ENCODE measurements around the gene SLC33A1. TPM values are rescaled to one million over a fixed set of nuclear protein-coding genes. Genes with fewer than 3 reads are reported as not detected.
A peak's percentile ranks its signal among the peaks of the same experiment; 100 is the strongest.
"Not testable (repeated sequence)": the region's sequence is repeated elsewhere in the genome, so short reads cannot be mapped to it uniquely, and the experiment has no call there.

The SLC33A1 gene
- total RNA-seq, 1 experiment from 2014 or later = 26.1 TPM

DNA sequence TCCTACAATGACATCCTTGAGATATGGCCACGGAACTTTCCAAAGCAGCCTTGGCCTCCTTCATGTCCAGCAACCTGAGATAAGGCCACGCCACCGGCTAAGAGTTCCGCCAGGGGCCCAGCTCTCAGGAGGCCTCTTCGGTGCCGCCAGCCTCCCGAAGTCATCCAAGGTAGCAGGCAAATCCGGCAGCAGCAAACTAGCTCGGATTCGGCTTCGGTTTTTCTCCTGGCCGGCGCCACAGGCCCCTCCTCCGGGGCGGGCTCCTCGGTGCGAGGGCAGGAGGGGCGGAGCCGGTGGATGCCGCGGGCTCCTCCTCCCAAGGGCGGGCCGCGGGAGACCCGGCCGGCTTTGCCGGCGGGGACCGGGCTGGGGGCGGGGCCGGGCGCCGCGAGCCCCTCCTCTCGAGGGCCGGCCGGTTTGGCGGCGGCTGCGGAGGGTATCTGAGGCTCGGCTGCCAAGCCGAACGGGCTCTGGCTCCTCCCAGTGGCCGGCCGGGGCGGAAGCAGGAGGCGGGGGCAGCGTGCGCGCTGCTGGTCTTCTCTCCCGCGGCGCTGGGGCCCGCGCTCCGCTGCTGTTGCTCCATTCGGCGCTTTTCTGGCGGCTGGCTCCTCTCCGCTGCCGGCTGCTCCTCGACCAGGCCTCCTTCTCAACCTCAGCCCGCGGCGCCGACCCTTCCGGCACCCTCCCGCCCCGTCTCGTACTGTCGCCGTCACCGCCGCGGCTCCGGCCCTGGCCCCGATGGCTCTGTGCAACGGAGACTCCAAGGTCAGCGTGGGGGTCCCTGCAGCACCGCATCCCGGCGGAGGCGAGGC is 16.1 kb upstream of the SLC33A1 start, which contains the start of gene GMPS:
Gene GMPS (plus strand): TSS at position 518 of the 812 bp plus-strand sequence. CDS start 221 bp downstream, at position 739.
- peak; percentile 97 for DNase-seq (ENCODE audit: low spot score)
- POLR2A ChIA-PET (ENCODE audit: low non-redundant PET) = interaction anchor here (0.6 kb wide), 1 partner anchor 1733 kb away, joined by 3 read pairs; no protein-coding TSS in a partner anchor
- H3K27me3 ChIP-seq (replicated peaks; ENCODE audit: insufficient read depth, low read depth, low read length, poor library complexity) = no peaks in the 10 kb centered on the region
- no peaks in the 10 kb centered on the region for H3K9me3 ChIP-seq (ENCODE audit: low read depth, low read length, poor library complexity, severe bottlenecking)
- CTCF ChIA-PET = interaction anchor here (0.6 to 1.3 kb wide), 2 partner anchors 64 to 480 kb away, joined by 3 to 11 read pairs; partner anchors contain the start of gene C3orf33
- H3K36me3 ChIP-seq (ENCODE audit: insufficient read depth, low read length, poor library complexity, severe bottlenecking) = no peaks in the 10 kb centered on the region
- peaks cover 10% of the 10 kb centered on the region for H3K4me1 ChIP-seq (ENCODE audit: insufficient read depth, low read length, poor library complexity, severe bottlenecking)
- no TSS peak for BruUV-seq (replicated peaks)
- intact Hi-C loops (cut with micrococcal nuclease; ENCODE audit: unreplicated experiment) = no loop called here
- H3K27ac ChIP-seq (ENCODE audit: low read depth, low read length, poor library complexity, severe bottlenecking) = peak within 1 kb of the TSS; percentile 99
- TF ChIP-seq EZH2 (IDR thresholded peaks at IDR 0.05; ENCODE audit: borderline replicate concordance, low read depth, low read length, poor library complexity, severe bottlenecking) = no peak
- TF ChIP-seq, protein P1, sequence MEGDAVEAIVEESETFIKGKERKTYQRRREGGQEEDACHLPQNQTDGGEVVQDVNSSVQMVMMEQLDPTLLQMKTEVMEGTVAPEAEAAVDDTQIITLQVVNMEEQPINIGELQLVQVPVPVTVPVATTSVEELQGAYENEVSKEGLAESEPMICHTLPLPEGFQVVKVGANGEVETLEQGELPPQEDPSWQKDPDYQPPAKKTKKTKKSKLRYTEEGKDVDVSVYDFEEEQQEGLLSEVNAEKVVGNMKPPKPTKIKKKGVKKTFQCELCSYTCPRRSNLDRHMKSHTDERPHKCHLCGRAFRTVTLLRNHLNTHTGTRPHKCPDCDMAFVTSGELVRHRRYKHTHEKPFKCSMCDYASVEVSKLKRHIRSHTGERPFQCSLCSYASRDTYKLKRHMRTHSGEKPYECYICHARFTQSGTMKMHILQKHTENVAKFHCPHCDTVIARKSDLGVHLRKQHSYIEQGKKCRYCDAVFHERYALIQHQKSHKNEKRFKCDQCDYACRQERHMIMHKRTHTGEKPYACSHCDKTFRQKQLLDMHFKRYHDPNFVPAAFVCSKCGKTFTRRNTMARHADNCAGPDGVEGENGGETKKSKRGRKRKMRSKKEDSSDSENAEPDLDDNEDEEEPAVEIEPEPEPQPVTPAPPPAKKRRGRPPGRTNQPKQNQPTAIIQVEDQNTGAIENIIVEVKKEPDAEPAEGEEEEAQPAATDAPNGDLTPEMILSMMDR (conservative IDR thresholded peaks at IDR 0.05; ENCODE audit: low read depth, low read length) = peak; percentile 45
- H3K4me3 ChIP-seq (ENCODE audit: low read depth, low read length, poor library complexity, severe bottlenecking) = peak within 1 kb of the TSS; percentile 100

- no peaks in the 10 kb centered on the region for H3K9me3 ChIP-seq (ENCODE audit: low read depth, low read length, poor library complexity, severe bottlenecking)
- peak overlapping the region; percentile 99 for H3K27ac ChIP-seq (ENCODE audit: low read depth, low read length, poor library complexity, severe bottlenecking)
- TF ChIP-seq EZH2 (IDR thresholded peaks at IDR 0.05; ENCODE audit: borderline replicate concordance, low read depth, low read length, poor library complexity, severe bottlenecking) = no peak
- TF ChIP-seq, protein P1 (conservative IDR thresholded peaks at IDR 0.05; ENCODE audit: low read depth, low read length) = no peak
- POLR2A ChIA-PET (ENCODE audit: low non-redundant PET) = interaction anchor here (0.6 kb wide), 1 partner anchor 1732 kb away, joined by 3 read pairs; no protein-coding TSS in a partner anchor
- CTCF ChIA-PET = interaction anchor here (0.6 to 1.3 kb wide), 2 partner anchors 64 to 479 kb away, joined by 3 to 11 read pairs; partner anchors contain the start of gene C3orf33
- BruUV-seq (replicated peaks) = TSS peak; percentile 93
- intact Hi-C loops (cut with micrococcal nuclease; ENCODE audit: unreplicated experiment) = no loop called here
- H3K4me1 ChIP-seq (ENCODE audit: insufficient read depth, low read length, poor library complexity, severe bottlenecking) = peaks cover 10% of the 10 kb centered on the region
- no peak for DNase-seq (ENCODE audit: low spot score)
- no peaks in the 10 kb centered on the region for H3K36me3 ChIP-seq (ENCODE audit: insufficient read depth, low read length, poor library complexity, severe bottlenecking)
- H3K4me3 ChIP-seq (ENCODE audit: low read depth, low read length, poor library complexity, severe bottlenecking) = peak overlapping the region; percentile 100
- no peaks in the 10 kb centered on the region for H3K27me3 ChIP-seq (replicated peaks; ENCODE audit: insufficient read depth, low read depth, low read length, poor library complexity)
These were observed 15.5 kb upstream of the SLC33A1 start for GRCh38 chr3:155869691-155870090.

GRCh38 chr3:155863072-155863784 is 9.0 kb upstream of the SLC33A1 start:
- Histone ChIP-seq H3K27ac (ENCODE audit: low read depth, low read length, poor library complexity, severe bottlenecking) (no peak overlapping the region), H3K9me3 (ENCODE audit: low read depth, low read length, poor library complexity, severe bottlenecking) (no peaks in the 10 kb centered on the region), H3K27me3 (replicated peaks; ENCODE audit: insufficient read depth, low read depth, low read length, poor library complexity) (no peaks in the 10 kb centered on the region), H3K36me3 (ENCODE audit: insufficient read depth, low read length, poor library complexity, severe bottlenecking) (no peaks in the 10 kb centered on the region), H3K4me1 (ENCODE audit: insufficient read depth, low read length, poor library complexity, severe bottlenecking) (no peaks in the 10 kb centered on the region), H3K4me3 (ENCODE audit: low read depth, low read length, poor library complexity, severe bottlenecking) (no peak overlapping the region)
- intact Hi-C loops (cut with micrococcal nuclease; ENCODE audit: unreplicated experiment) = loop anchor here (5.0 kb wide), 1 partner anchor 511 kb away; no protein-coding TSS in a partner anchor
- POLR2A ChIA-PET (ENCODE audit: low non-redundant PET) = no interaction called here
- no peak for TF ChIP-seq EZH2 (IDR thresholded peaks at IDR 0.05; ENCODE audit: borderline replicate concordance, low read depth, low read length, poor library complexity, severe bottlenecking)
- TF ChIP-seq, protein P1 (conservative IDR thresholded peaks at IDR 0.05; ENCODE audit: low read depth, low read length) = no peak
- CTCF ChIA-PET = no interaction called here
- BruUV-seq (replicated peaks) = no TSS peak
- DNase-seq (ENCODE audit: low spot score) = no peak

DNA sequence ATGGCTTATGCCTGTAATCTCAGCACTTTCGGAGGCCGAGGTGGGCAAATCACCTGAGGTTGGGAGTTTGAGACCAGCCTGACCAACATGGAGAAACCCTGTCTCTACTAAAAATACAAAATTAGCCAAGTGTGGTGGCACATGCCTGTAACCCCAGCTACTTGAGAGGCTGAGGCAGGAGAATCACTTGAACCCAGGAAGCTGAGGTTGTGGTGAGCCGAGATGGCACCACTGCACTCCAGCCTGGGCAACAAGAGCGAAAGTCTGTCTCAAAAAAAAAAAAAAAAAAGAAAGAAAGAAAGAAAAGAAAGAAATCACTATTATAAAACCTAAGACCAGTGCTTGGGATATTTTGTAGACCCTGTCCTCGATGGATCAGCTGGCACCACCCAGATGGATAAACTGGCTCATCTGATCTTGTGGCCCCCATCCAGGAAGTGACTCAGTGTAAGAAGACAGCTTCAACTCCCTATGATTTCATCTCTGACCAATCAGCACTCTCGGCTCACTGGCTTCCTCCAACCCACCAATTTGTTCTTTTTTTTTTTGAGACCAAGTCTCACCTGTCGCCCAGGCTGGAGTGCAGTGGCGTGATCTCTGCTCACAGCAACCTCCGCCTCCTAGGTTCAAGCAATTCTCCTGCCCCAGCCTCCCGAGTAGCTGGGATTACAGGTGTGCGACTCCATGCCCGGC is 8.2 kb upstream of the SLC33A1 start:
- BruUV-seq (replicated peaks); H3K27ac ChIP-seq (ENCODE audit: low read depth, low read length, poor library complexity, severe bottlenecking); H3K9me3 ChIP-seq (ENCODE audit: low read depth, low read length, poor library complexity, severe bottlenecking); POLR2A ChIA-PET (ENCODE audit: low non-redundant PET); H3K36me3 ChIP-seq (ENCODE audit: insufficient read depth, low read length, poor library complexity, severe bottlenecking); H3K4me1 ChIP-seq (ENCODE audit: insufficient read depth, low read length, poor library complexity, severe bottlenecking); H3K27me3 ChIP-seq (replicated peaks; ENCODE audit: insufficient read depth, low read depth, low read length, poor library complexity); H3K4me3 ChIP-seq (ENCODE audit: low read depth, low read length, poor library complexity, severe bottlenecking): not testable (repeated sequence)
- CTCF ChIA-PET = interaction anchor here (0.7 kb wide), 1 partner anchor 57 kb away, joined by 6 read pairs; the partner anchor contains the start of gene C3orf33
- DNase-seq (ENCODE audit: low spot score) = peak; percentile 64
- intact Hi-C loops (cut with micrococcal nuclease; ENCODE audit: unreplicated experiment) = loop anchor here (5.0 kb wide), 1 partner anchor 510 kb away; no protein-coding TSS in a partner anchor

All from A673 (cell line).